Activated T-helper 2 cell treated with anti-CD3 and anti-CD28 coated beads, Interferon-gamma antibody, Interleukin-2, Interleukin-4, amounts not matched to agents 10 μg/mL and 5 μg/mL and 100 μg/mL, durations not matched to agents 14 hours and 24 hours and 36 hours (primary cell): ENCODE data around the gene RPL22. TPM values are rescaled to one million over a fixed set of nuclear protein-coding genes. Genes with fewer than 3 reads are reported as not detected.
"Not testable (repeated sequence)": the region's sequence is repeated elsewhere in the genome, so short reads cannot be mapped to it uniquely, and the experiment has no call there.

Experiments used
- DNase-seq: peaks from one replicate; pipeline ENCODE4 v3.0.0; 2021; ENCODE audit warnings: low spot score
- H3K27ac Mint-ChIP-seq: one replicate; pipeline ENCODE4 v1.8.0; 2021; ENCODE audit warnings: mixed read lengths
- H3K27me3 Mint-ChIP-seq: one replicate; pipeline ENCODE4 v1.8.0; 2021; ENCODE audit warnings: low read depth, mixed read lengths
- H3K36me3 Mint-ChIP-seq: one replicate; pipeline ENCODE4 v1.8.0; 2021; ENCODE audit warnings: low read depth, mixed read lengths
- H3K4me1 Mint-ChIP-seq: one replicate; pipeline ENCODE4 v1.8.0; 2021; ENCODE audit warnings: low read depth, mixed read lengths
- H3K4me3 Mint-ChIP-seq: one replicate; pipeline ENCODE4 v1.8.0; 2021; ENCODE audit warnings: low read depth, mild to moderate bottlenecking, moderate library complexity, mixed read lengths
- H3K9me3 Mint-ChIP-seq: one replicate; pipeline ENCODE4 v1.8.0; 2021; ENCODE audit warnings: mixed read lengths
- intact Hi-C: fragments of 100-400 bp; cut with micrococcal nuclease; formaldehyde crosslinking; loops from one replicate; pipeline ENCODE4 v1.15.1; 2023
- total RNA-seq: library from RNA; stranded (reverse); gene quantifications from 2 replicates; pipeline ENCODE4 v1.2.3, GENCODE V29; 2022

Gene RPL22
- total RNA-seq, 1 donor from 2014 or later: 533 TPM

DNA sequence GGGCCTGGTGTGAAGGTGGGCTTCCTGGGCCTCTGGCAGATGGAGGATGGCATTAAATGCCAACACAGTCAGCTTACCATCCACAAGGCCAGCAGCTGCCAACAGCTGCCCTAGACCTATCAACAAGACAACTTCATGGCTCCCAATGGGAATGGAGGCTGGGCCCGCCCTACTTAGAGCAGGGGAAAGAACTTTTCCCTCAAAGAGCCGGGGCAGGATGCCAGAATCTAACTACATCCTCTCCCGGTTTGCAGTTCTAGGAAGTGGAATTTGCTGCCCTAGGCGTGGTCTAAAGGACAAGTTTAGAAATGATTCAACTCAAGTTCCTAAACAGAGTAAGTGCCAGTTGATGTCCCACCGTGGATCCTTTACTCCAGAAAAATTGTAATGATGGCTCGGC, 23.2 kb upstream of the RPL22 start:
- Mint-ChIP-seq H3K9me3 (no peaks in the 10 kb centered on the region), H3K4me3 (no peak overlapping the region), H3K27me3 (no peaks in the 10 kb centered on the region), H3K4me1 (no peaks in the 10 kb centered on the region), H3K27ac (no peak overlapping the region), H3K36me3 (peaks cover 53% of the 10 kb centered on the region)
- DNase-seq: no peak
- intact Hi-C loops: no loop called here

- H3K4me1 Mint-ChIP-seq: no peaks in the 10 kb centered on the region
- no peak overlapping the region for H3K27ac Mint-ChIP-seq
- no peak overlapping the region for H3K4me3 Mint-ChIP-seq
- DNase-seq: no peak
- H3K36me3 Mint-ChIP-seq: peaks cover 50% of the 10 kb centered on the region
- intact Hi-C loops: no loop called here
- no peaks in the 10 kb centered on the region for H3K9me3 Mint-ChIP-seq
- H3K27me3 Mint-ChIP-seq: no peaks in the 10 kb centered on the region
These were observed 21.9 kb upstream of the RPL22 start for GRCh38 chr1:6221210-6221784.

GRCh38 chr1:6220236-6220635, 20.8 kb upstream of the RPL22 start:
- intact Hi-C loops: no loop called here
- DNase-seq: no peak
- Mint-ChIP-seq H3K27ac (no peak overlapping the region), H3K36me3 (peaks cover 49% of the 10 kb centered on the region), H3K9me3 (no peaks in the 10 kb centered on the region), H3K4me1 (no peaks in the 10 kb centered on the region), H3K27me3 (no peaks in the 10 kb centered on the region), H3K4me3 (no peak overlapping the region)

GRCh38 chr1:6219641-6220040, 20.2 kb upstream of the RPL22 start:
- peaks cover 44% of the 10 kb centered on the region for H3K36me3 Mint-ChIP-seq
- H3K4me1 Mint-ChIP-seq, H3K27me3 Mint-ChIP-seq, H3K27ac Mint-ChIP-seq, H3K4me3 Mint-ChIP-seq, intact Hi-C loops, DNase-seq, H3K9me3 Mint-ChIP-seq: not testable (repeated sequence)

GRCh38 chr1:6218375-6219164, 19.2 kb upstream of the RPL22 start:
- no peaks in the 10 kb centered on the region for H3K9me3 Mint-ChIP-seq
- no peak for DNase-seq
- H3K27me3 Mint-ChIP-seq: no peaks in the 10 kb centered on the region
- intact Hi-C loops: no loop called here
- no peak overlapping the region for H3K4me3 Mint-ChIP-seq
- H3K4me1 Mint-ChIP-seq: no peaks in the 10 kb centered on the region
- H3K27ac Mint-ChIP-seq: no peak overlapping the region
- peaks cover 33% of the 10 kb centered on the region for H3K36me3 Mint-ChIP-seq

- DNase-seq: no peak
- H3K4me1 Mint-ChIP-seq: peaks cover 5% of the 10 kb centered on the region
- no peaks in the 10 kb centered on the region for H3K27me3 Mint-ChIP-seq
- no peak overlapping the region for H3K27ac Mint-ChIP-seq
- H3K36me3 Mint-ChIP-seq: peaks cover 34% of the 10 kb centered on the region
- intact Hi-C loops: no loop called here
- H3K9me3 Mint-ChIP-seq: no peaks in the 10 kb centered on the region
- no peak overlapping the region for H3K4me3 Mint-ChIP-seq
These were observed 13.0 kb upstream of the RPL22 start for GRCh38 chr1:6212193-6212959.

DNA sequence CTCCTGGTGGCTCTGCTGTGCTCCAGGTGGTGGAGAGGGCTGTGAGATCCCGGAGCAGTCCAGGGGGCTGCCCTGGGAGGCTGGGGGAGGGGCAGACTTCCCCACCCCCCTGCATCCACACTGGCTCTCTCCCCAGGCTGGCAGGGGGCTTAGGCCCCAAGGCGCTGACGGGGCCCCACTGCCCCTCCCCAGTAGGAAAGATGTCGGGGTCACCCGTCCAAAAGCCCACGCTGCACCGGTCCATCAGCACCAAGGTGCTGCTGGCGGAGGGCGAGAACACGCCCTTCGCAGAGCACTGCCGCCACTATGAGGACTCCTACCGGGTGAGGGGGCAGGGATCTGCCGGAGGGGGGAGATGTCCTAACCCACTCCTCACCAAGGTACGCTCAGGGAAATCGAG, 12.3 kb upstream of the RPL22 start:
- Mint-ChIP-seq H3K4me1 (peaks cover 8% of the 10 kb centered on the region), H3K9me3 (no peaks in the 10 kb centered on the region), H3K4me3 (no peak overlapping the region), H3K36me3 (peaks cover 30% of the 10 kb centered on the region), H3K27me3 (no peaks in the 10 kb centered on the region), H3K27ac (no peak overlapping the region)
- no peak for DNase-seq
- intact Hi-C loops: no loop called here

GRCh38 chr1:6210591-6211355, 11.4 kb upstream of the RPL22 start:
- no peaks in the 10 kb centered on the region for H3K27me3 Mint-ChIP-seq
- no peak for DNase-seq
- H3K9me3 Mint-ChIP-seq: no peaks in the 10 kb centered on the region
- no peak overlapping the region for H3K4me3 Mint-ChIP-seq
- no peak overlapping the region for H3K27ac Mint-ChIP-seq
- intact Hi-C loops: no loop called here
- peaks cover 28% of the 10 kb centered on the region for H3K36me3 Mint-ChIP-seq
- peaks cover 8% of the 10 kb centered on the region for H3K4me1 Mint-ChIP-seq

DNA sequence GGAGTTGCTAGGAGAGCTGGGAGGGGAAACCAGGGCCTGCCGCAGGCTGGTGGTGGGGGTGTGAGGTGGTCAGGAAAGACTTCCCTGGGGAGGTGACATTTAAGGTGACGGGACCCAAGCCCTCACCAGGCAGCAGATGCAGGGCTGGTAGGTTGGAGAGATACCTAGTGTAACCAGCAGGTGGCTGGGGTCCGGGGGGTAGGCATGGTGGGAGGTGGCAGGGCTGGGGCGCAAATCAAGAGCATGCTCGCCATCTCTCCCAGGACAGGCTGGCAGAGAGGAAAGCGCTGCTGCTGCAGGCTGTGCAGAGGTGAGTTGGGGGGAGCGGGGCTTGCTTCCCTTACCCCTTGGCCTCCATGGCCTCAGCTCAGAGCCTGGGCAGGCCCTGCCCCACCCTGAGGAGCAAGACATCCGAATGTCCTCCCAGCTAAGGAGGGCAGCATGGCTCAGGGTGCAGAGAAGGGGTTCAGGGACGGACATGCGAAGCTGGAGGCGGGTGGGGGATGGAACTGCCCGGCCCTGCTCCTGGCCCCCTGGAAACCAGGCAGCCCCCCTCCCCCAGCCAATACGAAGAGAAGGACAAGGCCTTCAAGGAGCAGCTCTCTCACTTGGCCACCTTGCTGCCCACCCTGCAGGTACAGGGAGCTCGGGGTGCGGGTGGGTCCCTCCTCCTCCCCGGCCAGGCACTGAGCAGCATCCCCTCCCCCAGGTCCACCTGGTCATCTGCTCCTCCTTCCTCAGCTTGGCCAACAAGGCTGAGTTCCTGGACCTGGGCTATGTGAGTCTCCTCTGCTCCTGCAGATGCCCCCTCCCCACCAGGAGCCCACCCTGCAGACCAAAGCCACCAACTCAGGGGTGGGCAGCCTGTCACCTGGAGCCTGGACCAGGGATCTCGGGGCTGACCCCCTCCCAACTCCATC, 10.5 kb upstream of the RPL22 start:
- H3K4me3 Mint-ChIP-seq: no peak overlapping the region
- H3K27me3 Mint-ChIP-seq: no peaks in the 10 kb centered on the region
- H3K4me1 Mint-ChIP-seq: peaks cover 9% of the 10 kb centered on the region
- H3K9me3 Mint-ChIP-seq: no peaks in the 10 kb centered on the region
- H3K27ac Mint-ChIP-seq: no peak overlapping the region
- intact Hi-C loops: loop anchor here (5.0 kb wide), 1 partner anchor 183 kb away; no protein-coding TSS in a partner anchor
- DNase-seq: no peak
- peaks cover 23% of the 10 kb centered on the region for H3K36me3 Mint-ChIP-seq

DNA sequence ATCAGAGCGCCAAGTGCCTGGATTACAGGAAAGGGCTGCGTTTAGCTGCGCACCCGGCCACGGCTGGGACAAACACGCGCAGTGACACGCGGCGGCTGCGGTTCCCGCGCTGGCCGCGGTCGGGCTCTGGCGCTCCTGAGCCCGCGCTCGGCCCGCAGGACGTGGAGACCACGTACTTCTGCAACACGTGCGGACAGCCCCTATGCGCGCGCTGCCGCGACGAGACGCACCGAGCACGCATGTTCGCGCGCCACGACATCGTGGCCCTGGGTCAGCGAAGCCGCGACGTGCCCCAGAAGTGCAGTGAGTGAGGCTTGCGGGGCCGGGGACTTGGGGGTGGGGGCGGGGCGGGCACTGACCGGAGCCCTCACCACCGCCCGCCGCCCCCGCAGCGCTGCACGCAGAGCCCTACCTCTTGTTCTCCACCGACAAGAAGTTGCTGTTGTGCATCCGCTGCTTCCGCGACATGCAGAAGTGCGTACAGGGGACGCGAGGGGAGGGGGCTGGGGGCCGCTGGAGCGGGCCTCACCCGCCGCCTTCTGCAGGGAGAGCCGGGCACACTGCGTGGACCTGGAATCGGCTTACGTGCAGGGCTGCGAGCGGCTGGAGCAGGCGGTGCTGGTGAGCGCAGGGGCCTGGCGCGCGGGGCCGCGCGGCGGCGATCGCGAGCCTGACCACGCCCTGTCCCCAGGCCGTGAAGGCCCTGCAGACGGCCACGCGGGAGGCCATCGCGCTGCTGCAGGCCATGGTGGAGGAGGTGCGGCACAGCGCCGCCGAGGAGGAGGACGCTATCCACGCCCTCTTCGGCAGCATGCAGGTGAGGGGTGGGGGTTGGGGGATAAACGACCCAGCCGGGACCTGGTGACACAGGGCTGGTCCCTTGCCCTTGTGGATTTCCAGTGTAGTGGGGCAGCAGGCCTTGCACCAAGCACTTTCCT, 9.6 kb upstream of the RPL22 start:
- Mint-ChIP-seq H3K36me3 (peaks cover 23% of the 10 kb centered on the region), H3K27me3 (no peaks in the 10 kb centered on the region), H3K9me3 (no peaks in the 10 kb centered on the region), H3K4me3 (peak overlapping the region; percentile 26), H3K27ac (no peak overlapping the region), H3K4me1 (peaks cover 11% of the 10 kb centered on the region)
- intact Hi-C loops: loop anchor here (5.0 kb wide), 1 partner anchor 182 kb away; no protein-coding TSS in a partner anchor
- DNase-seq: no peak

DNA sequence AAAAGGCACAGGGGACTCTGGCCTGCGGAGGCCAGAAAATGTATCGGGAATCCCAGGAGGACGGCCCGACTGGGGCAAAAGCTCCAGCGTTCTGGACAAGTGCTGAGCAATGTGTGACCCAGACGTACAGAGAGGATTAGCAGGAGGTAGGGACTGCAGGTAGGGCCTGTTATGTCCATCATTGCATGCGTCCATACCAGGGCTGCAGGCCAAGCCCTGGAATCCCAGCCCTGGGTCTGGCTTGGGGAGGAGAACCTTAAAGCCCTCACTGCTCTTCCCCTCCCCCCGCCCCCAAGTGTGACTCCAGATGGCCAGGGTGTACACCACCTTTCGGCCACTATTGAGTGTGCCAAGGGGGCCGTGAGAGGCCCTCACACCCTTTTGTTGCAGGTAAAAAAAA, 8.5 kb upstream of the RPL22 start:
- H3K27me3 Mint-ChIP-seq: no peaks in the 10 kb centered on the region
- DNase-seq: no peak
- no peaks in the 10 kb centered on the region for H3K9me3 Mint-ChIP-seq
- H3K4me3 Mint-ChIP-seq: peak overlapping the region; percentile 2
- peaks cover 11% of the 10 kb centered on the region for H3K4me1 Mint-ChIP-seq
- H3K27ac Mint-ChIP-seq: no peak overlapping the region
- H3K36me3 Mint-ChIP-seq: peaks cover 23% of the 10 kb centered on the region
- intact Hi-C loops: loop anchor here (2.0 to 5.0 kb wide), 2 partner anchors 27 to 181 kb away; partner anchors contain the start of gene ICMT
